H1 (cell line): ENCODE data around the gene RPL36AL. TPM values are rescaled to one million over a fixed set of nuclear protein-coding genes. Genes with fewer than 3 reads are reported as not detected.
"Not testable (repeated sequence)": the region's sequence is repeated elsewhere in the genome, so short reads cannot be mapped to it uniquely, and the experiment has no call there.

Source experiments
- CTCF ChIA-PET: fragments of 300-600 bp; sonication (Branson Sonifier 250); formaldehyde crosslinking; loops from one replicate; lab custom pipeline; 2021; ENCODE audit not compliant: partially characterized antibody; lab: Charles Lee
- POLR2A ChIA-PET: fragments of 300-600 bp; sonication (Branson Sonifier 250); formaldehyde crosslinking; loops from one replicate; lab custom pipeline; 2021; ENCODE audit warnings: inconsistent platforms; ENCODE audit not compliant: partially characterized antibody; lab: Charles Lee
- DNase-seq, 2 experiments: peaks; one replicate each; pipeline versions ENCODE4 v3.0.0 to v3.0.0-alpha.2; 2010 to 2022; ENCODE audit warnings: low spot score in 2 of 2, low read depth in 1 of 2, mixed read lengths in 1 of 2
- FAIRE-seq: peaks from 2 replicates; lab custom pipeline; 2011; peaks lifted over from hg19 to GRCh38; lab: Jason Lieb, UNC
- H2AFZ ChIP-seq: 2 replicates; pipeline ENCODE4 v1.8.1; 2012; ENCODE audit warnings: low read length, inconsistent platforms
- H2AK5ac ChIP-seq: 2 replicates; pipeline ENCODE4 v1.6.1; 2013; ENCODE audit warnings: low read depth, low read length
- H2BK120ac ChIP-seq: replicated peaks from 2 replicates; pipeline ENCODE3; 2013; ENCODE audit warnings: low read depth, low read length, inconsistent platforms
- H2BK12ac ChIP-seq: 2 replicates; pipeline ENCODE4 v1.6.1; 2013; ENCODE audit warnings: low read depth, low read length
- H2BK15ac ChIP-seq: 2 replicates; pipeline ENCODE4 v1.6.1; 2013; ENCODE audit warnings: low read length
- H2BK20ac ChIP-seq: 2 replicates; pipeline ENCODE4 v1.6.1; 2013; ENCODE audit warnings: low read length
- H2BK5ac ChIP-seq: 2 replicates; pipeline ENCODE4 v1.6.1; 2013; ENCODE audit warnings: low read depth, low read length
- H3K14ac ChIP-seq: 2 replicates; pipeline ENCODE4 v1.6.1; 2013; ENCODE audit warnings: inconsistent platforms; ENCODE audit not compliant: insufficient read length
- H3K18ac ChIP-seq: 2 replicates; pipeline ENCODE4 v1.6.1; 2013; ENCODE audit warnings: low read length; ENCODE audit errors: extremely low read depth
- H3K23ac ChIP-seq: 2 replicates; pipeline ENCODE4 v1.6.1; 2013; ENCODE audit warnings: inconsistent platforms; ENCODE audit not compliant: insufficient read length
- H3K23me2 ChIP-seq: 2 replicates; pipeline ENCODE4 v1.6.1; 2013; ENCODE audit warnings: low read depth, low read length
- H3K27ac ChIP-seq: 2 replicates; pipeline ENCODE4 v1.6.1; 2011; ENCODE audit warnings: low read depth, low read length, inconsistent platforms
- H3K27me3 ChIP-seq, 4 experiments: replicated peaks in 1 of 4; 1 replicate in 1 of 4; 2 replicates in 3 of 4; pipeline versions ENCODE4 v1.6.1 to v1.8.1; 2011 to 2013; ENCODE audit warnings: low read length in 3 of 4, mild to moderate bottlenecking in 3 of 4, inconsistent platforms in 2 of 4, mixed read lengths in 2 of 4, moderate library complexity in 1 of 4; ENCODE audit not compliant: control insufficient read depth in 3 of 4, insufficient read depth in 3 of 4; ENCODE audit errors: extremely low read depth in 1 of 4
- H3K36me3 ChIP-seq, 4 experiments: 2 replicates each; pipeline versions ENCODE4 v1.6.1 to v1.8.1; 2011 to 2013; ENCODE audit warnings: mild to moderate bottlenecking in 4 of 4, low read length in 3 of 4, moderate library complexity in 2 of 4, control low read depth in 1 of 4, inconsistent platforms in 1 of 4; ENCODE audit not compliant: insufficient read depth in 4 of 4, control insufficient read depth in 2 of 4
- H3K4ac ChIP-seq: replicated peaks from 2 replicates; pipeline ENCODE3; 2013; ENCODE audit warnings: low read length, low read depth, mixed read lengths, inconsistent platforms; ENCODE audit not compliant: insufficient read length
- H3K4me1 ChIP-seq, 4 experiments: replicated peaks in 1 of 4; 1 replicate in 1 of 4; 2 replicates in 3 of 4; pipeline versions ENCODE4 v1.6.1 to v1.8.1; 2011 to 2013; ENCODE audit warnings: low read length in 3 of 4, inconsistent platforms in 2 of 4, mixed read lengths in 1 of 4; ENCODE audit not compliant: insufficient read depth in 4 of 4, control insufficient read depth in 3 of 4
- H3K4me2 ChIP-seq, 2 experiments: 2 replicates each; pipeline versions ENCODE4 v1.6.1 to v1.8.1; 2011 to 2013; ENCODE audit warnings: low read depth in 2 of 2, low read length in 2 of 2, control low read depth in 1 of 2, inconsistent platforms in 1 of 2, mild to moderate bottlenecking in 1 of 2; ENCODE audit not compliant: insufficient read depth in 1 of 2
- H3K4me3 ChIP-seq, 4 experiments: fragments of 200-600, 300-600 bp in 1 of 4; sonication (generic), shearing (Covaris generic), sonication (Bioruptor Twin) in 1 of 4; 2 replicates each; pipeline versions ENCODE4 v1.5.1 to v1.8.1; 2011 to 2016; ENCODE audit warnings: low read length in 4 of 4, low read depth in 3 of 4, control low read depth in 2 of 4, inconsistent platforms in 2 of 4, mild to moderate bottlenecking in 2 of 4, mixed read lengths in 1 of 4, moderate library complexity in 1 of 4; ENCODE audit not compliant: insufficient read depth in 2 of 4; ENCODE audit errors: extremely low read depth in 1 of 4
- H3K56ac ChIP-seq: replicated peaks from 2 replicates; pipeline ENCODE3; 2013; ENCODE audit warnings: low read depth, mild to moderate bottlenecking, mixed read lengths, low read length, inconsistent platforms; ENCODE audit not compliant: insufficient read length
- H3K79me1 ChIP-seq: 2 replicates; pipeline ENCODE4 v1.6.1; 2013; ENCODE audit warnings: low read depth, low read length, control low read depth
- H3K79me2 ChIP-seq, 2 experiments: 2 replicates each; pipeline versions ENCODE4 v1.6.1 to v1.8.1; 2012 to 2013; ENCODE audit warnings: low read length in 2 of 2, mild to moderate bottlenecking in 2 of 2, inconsistent platforms in 1 of 2; ENCODE audit not compliant: insufficient read depth in 2 of 2, control insufficient read depth in 1 of 2
- H3K9ac ChIP-seq, 4 experiments: replicated peaks in 1 of 4; 1 replicate in 1 of 4; 2 replicates in 3 of 4; pipeline versions ENCODE4 v1.6.1 to v1.8.1; 2011 to 2013; ENCODE audit warnings: low read depth in 3 of 4, low read length in 3 of 4, control low read depth in 2 of 4, mild to moderate bottlenecking in 2 of 4, moderate library complexity in 2 of 4, inconsistent platforms in 1 of 4; ENCODE audit errors: extremely low read depth in 1 of 4
- H3K9me3 ChIP-seq, 2 experiments: 2 replicates each; pipeline versions ENCODE4 v1.6.1 to v1.8.1; 2012 to 2013; ENCODE audit warnings: mild to moderate bottlenecking in 2 of 2, moderate library complexity in 2 of 2, control low read depth in 1 of 2, inconsistent platforms in 1 of 2, low read depth in 1 of 2, low read length in 1 of 2, mixed read lengths in 1 of 2; ENCODE audit not compliant: insufficient read depth in 2 of 2
- H4K20me1 ChIP-seq, 2 experiments: replicated peaks in 1 of 2; 2 replicates each; pipeline versions ENCODE3 to v1.8.1; 2011 to 2013; ENCODE audit warnings: inconsistent platforms in 2 of 2, low read length in 2 of 2, mild to moderate bottlenecking in 1 of 2; ENCODE audit not compliant: insufficient read depth in 2 of 2, control insufficient read depth in 1 of 2
- H4K5ac ChIP-seq: 2 replicates; pipeline ENCODE4 v1.6.1; 2013; ENCODE audit warnings: low read length, low read depth, mixed read lengths, inconsistent platforms; ENCODE audit not compliant: insufficient read length
- H4K8ac ChIP-seq: 2 replicates; pipeline ENCODE4 v1.8.0; 2013; ENCODE audit warnings: mild to moderate bottlenecking, moderate library complexity, low read length, inconsistent platforms; ENCODE audit not compliant: insufficient read depth; ENCODE audit errors: extremely low read depth
- H4K91ac ChIP-seq: replicated peaks from 2 replicates; pipeline ENCODE3; 2013; ENCODE audit warnings: low read length, mixed read lengths, inconsistent platforms; ENCODE audit not compliant: insufficient read length
- CHD1 ChIP-seq: IDR thresholded peaks from 2 replicates; pipeline ENCODE4 v1.6.1; 2012; ENCODE audit warnings: low read depth, low read length, improper control_type of control experiment
- POLR2AphosphoS5 ChIP-seq: IDR thresholded peaks from 2 replicates; pipeline ENCODE4 v1.6.1; 2011; ENCODE audit warnings: low read depth, low read length
- WGBS, 2 experiments: shearing (Covaris generic) in 1 of 2; methylation state at CpG; one replicate each; pipeline versions ENCODE4 v1.1.6 to v1.1.7; 2013 to 2015; ENCODE audit warnings: low lambda C conversion rate in 2 of 2, mixed read lengths in 2 of 2, inconsistent platforms in 1 of 2, low coverage in 1 of 2, missing lambda C conversion rate in 1 of 2; ENCODE audit not compliant: insufficient replicate concordance in 2 of 2, insufficient coverage in 1 of 2, insufficient read length in 1 of 2; ENCODE audit errors: extremely low coverage in 1 of 2, missing lambda C conversion rate in 1 of 2; 5-methylcytosine and 5-hydroxymethylcytosine counted together
- polyA plus RNA-seq, 7 experiments: library from polyadenylated mRNA; depleted of rRNA in 3 of 7; stranded (reverse) in 5 of 7; unstranded in 2 of 7; fragments of >200 nt in 5 of 7; fragments of 200-250 nt in 2 of 7; gene quantifications; 1 replicate in 5 of 7; 2 replicates in 1 of 7; 4 replicates in 1 of 7; pipeline versions ENCODE4 v1.2.1 to v1.2.3, GENCODE V29; 2011 to 2013; ENCODE audit warnings: missing spikeins in 2 of 7, mixed read lengths in 2 of 7
- total RNA-seq: library from RNA; stranded (reverse); fragmentation: NEBNext Ultra II Directional; extraction: Animal tissue kit (Norgen Biotek cat#: 25700); gene quantifications from 2 replicates; pipeline ENCODE4 v1.2.1, GENCODE V29; 2021

The RPL36AL gene
- total and polyA plus RNA-seq, 2 of the 8 experiments (the other 6 are each of a cell fraction or from before 2014, with no cell fraction given) = 138 to 230 TPM

GRCh38 chr14:49584981-49585640, 35.3 kb downstream of the RPL36AL start:
- H3K4me2 ChIP-seq = peak overlapping the region; percentile 68 to 78
- H3K79me2 ChIP-seq = peaks cover 23 to 56% of the 10 kb centered on the region in 2 experiments
- ChIA-PET CTCF (interaction anchor here (1.2 to 2.8 kb wide), 4 partner anchors 13 to 124 kb away, joined by 3 to 18 read pairs (median 6); partner anchors contain the start of gene LRR1), POLR2A (interaction anchor here (0.7 to 11.0 kb wide), 24 partner anchors 8 to 1016 kb away, joined by 3 to 169 read pairs (median 4); partner anchors contain the start of genes DNAAF2, KLHDC1, KLHDC2 and LRR1)
- TF ChIP-seq POLR2AphosphoS5 (peak; percentile 17; the same call in 1 of the 2 replicates), CHD1 (peak; percentile 60; the same call in 1 of the 2 replicates)
- not testable (repeated sequence) for H2BK120ac ChIP-seq, H3K23me2 ChIP-seq, H3K27me3 ChIP-seq, H3K4ac ChIP-seq, FAIRE-seq, H3K4me1 ChIP-seq, H2BK12ac ChIP-seq, H2BK20ac ChIP-seq, H3K14ac ChIP-seq, H3K23ac ChIP-seq, H2AK5ac ChIP-seq, H2BK15ac ChIP-seq, H3K9me3 ChIP-seq, H2AFZ ChIP-seq, H3K79me1 ChIP-seq, H4K5ac ChIP-seq, H4K91ac ChIP-seq, DNase-seq
- H2BK5ac ChIP-seq = peak overlapping the region; percentile 95; the same call in 1 of the 2 replicates
- peaks cover 0 to 37% (median 18%) of the 10 kb centered on the region in 4 experiments; a peak in 6 of 8 replicates for H3K36me3 ChIP-seq
- peak overlapping the region; percentile 98 to 100 (median 98) for H3K4me3 ChIP-seq
- H4K20me1 ChIP-seq = peaks cover 11 to 24% of the 10 kb centered on the region in 2 experiments
- peak overlapping the region; percentile 57 for H3K56ac ChIP-seq
- peak overlapping the region; percentile 96 for H3K27ac ChIP-seq
- peak overlapping the region; percentile 96 to 99 (median 98) for H3K9ac ChIP-seq
- WGBS, 2 experiments = 4% methylated on average over 31 of the region's 32 CpGs; no CpG with 5 or more reads in 1 of the 2 experiments
- 0 out of 2 replicates have a peak overlapping the region, but pooled peaks have one; percentile 39 for H3K18ac ChIP-seq
- peak overlapping the region; percentile 19; the same call in 1 of the 2 replicates for H4K8ac ChIP-seq
